Smooth muscle cell (in vitro differentiated cells): ENCODE results near the gene ACP1. TPM values are rescaled to one million over a fixed set of nuclear protein-coding genes. Genes with fewer than 3 reads are reported as not detected.
A peak's percentile ranks its signal among the peaks of the same experiment; 100 is the strongest.

Source experiments
- DNase-seq: peaks from one replicate; lab custom pipeline; 2025; ENCODE audit not compliant: unreplicated experiment; lab: John Stamatoyannopoulos, UW
- H2AFZ ChIP-seq: fragments of 200-600 bp; sonication (generic); 2 replicates; pipeline ENCODE4 v1.6.0; 2016; ENCODE audit warnings: antibody characterized with exemption, low read depth, mild to moderate bottlenecking
- H3F3A ChIP-seq: fragments of 200-600 bp; sonication (generic); 2 replicates; pipeline ENCODE4 v1.6.0; 2017; ENCODE audit warnings: antibody characterized with exemption, low read depth
- H3K27ac ChIP-seq: fragments of 200-600 bp; sonication (generic); 2 replicates; pipeline ENCODE4 v1.5.1; 2016; ENCODE audit warnings: low read depth, mild to moderate bottlenecking
- H3K27me3 ChIP-seq: fragments of 200-600 bp; sonication (generic); 2 replicates; pipeline ENCODE4 v1.6.1; 2016; ENCODE audit warnings: low read depth, mild to moderate bottlenecking
- H3K36me3 ChIP-seq: fragments of 200-600 bp; sonication (generic); 2 replicates; pipeline ENCODE4 v1.5.1; 2016; ENCODE audit warnings: low read depth
- H3K4me1 ChIP-seq: fragments of 200-600 bp; sonication (generic); 2 replicates; pipeline ENCODE4 v1.5.1; 2016; ENCODE audit warnings: low read depth
- H3K4me2 ChIP-seq: fragments of 200-600 bp; sonication (generic); 2 replicates; pipeline ENCODE4 v1.6.0; 2016; ENCODE audit warnings: mild to moderate bottlenecking
- H3K4me3 ChIP-seq: fragments of 200-600 bp; sonication (generic); 2 replicates; pipeline ENCODE4 v1.5.1; 2016; ENCODE audit warnings: mild to moderate bottlenecking
- H3K79me2 ChIP-seq: fragments of 200-600 bp; sonication (generic); 2 replicates; pipeline ENCODE4 v1.6.0; 2016; ENCODE audit warnings: low read depth, mild to moderate bottlenecking
- H3K9ac ChIP-seq: fragments of 200-600 bp; sonication (generic); 2 replicates; pipeline ENCODE4 v1.6.0; 2016; ENCODE audit warnings: low read depth
- H3K9me3 ChIP-seq: fragments of 200-600 bp; sonication (generic); replicated peaks from 2 replicates; pipeline ENCODE4 v1.5.1; 2016; ENCODE audit warnings: low read depth
- H4K20me1 ChIP-seq: fragments of 200-600 bp; sonication (generic); 2 replicates; pipeline ENCODE4 v1.6.0; 2016; ENCODE audit warnings: low read depth
- WGBS: methylation state at CpG from one replicate; pipeline ENCODE4 v1.1.7; 2016; ENCODE audit warnings: low lambda C conversion rate; 5-methylcytosine and 5-hydroxymethylcytosine counted together
- polyA plus RNA-seq: library from polyadenylated mRNA; unstranded; fragments of >200 nt; fragmentation: Nextera tagmentation; extraction: Ambion mirVana; gene quantifications from 2 replicates; pipeline ENCODE4 v1.2.1, GENCODE V29; 2016
- total RNA-seq: library from RNA; depleted of rRNA; stranded (reverse); fragments of >200 nt; gene quantifications from 2 replicates; pipeline ENCODE4 v1.2.3, GENCODE V29; 2014
- TF ChIP-seq, protein P1 (sequence below): fragments of 200-600 bp; sonication (generic); IDR thresholded peaks from 2 replicates; pipeline ENCODE4 v1.5.1; 2017; ENCODE audit warnings: borderline replicate concordance, mild to moderate bottlenecking, antibody characterized with exemption; ENCODE audit not compliant: insufficient read depth, poor library complexity, severe bottlenecking

The ACP1 gene
- total and polyA plus RNA-seq, 2 experiments from 2014 or later: 168 to 182 TPM

DNA sequence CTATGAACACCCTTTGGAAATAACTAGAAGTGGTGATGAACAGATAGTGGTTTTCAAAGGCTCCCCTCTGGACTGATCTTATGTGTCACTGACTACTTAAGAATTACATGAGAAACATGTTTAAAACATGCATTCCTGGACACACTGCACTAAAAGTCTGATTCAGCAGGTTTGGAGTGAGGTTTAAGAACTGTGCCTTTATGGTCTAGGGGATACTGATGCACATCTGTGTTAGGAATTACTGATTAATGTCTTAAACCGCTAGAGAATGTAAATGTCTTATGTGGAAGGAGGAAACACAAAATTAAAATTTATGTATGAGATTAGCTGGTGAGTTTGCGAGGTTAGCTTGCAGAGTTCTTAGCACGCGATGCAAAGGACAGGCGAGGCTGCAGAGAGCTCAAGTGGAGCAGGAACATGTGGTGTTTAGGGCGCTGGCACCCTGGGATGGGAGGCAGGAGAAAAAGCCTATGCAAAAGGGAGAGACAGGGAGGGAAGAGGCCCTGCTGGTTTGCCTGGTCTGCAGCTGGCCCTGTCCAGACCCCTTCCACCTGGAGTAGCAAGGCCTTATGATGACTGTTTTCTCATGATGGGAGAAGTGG is 12.6 kb upstream of the ACP1 start:
- Histone ChIP-seq H3K27me3 (no peaks in the 10 kb centered on the region), H3F3A (peaks cover 5% of the 10 kb centered on the region), H3K9me3 (no peaks in the 10 kb centered on the region), H3K27ac (peak overlapping the region; percentile 35), H3K4me3 (no peak overlapping the region), H3K4me2 (no peak overlapping the region), H3K36me3 (no peaks in the 10 kb centered on the region), H3K79me2 (no peaks in the 10 kb centered on the region), H3K9ac (no peak overlapping the region), H4K20me1 (no peaks in the 10 kb centered on the region), H2AFZ (no peak overlapping the region), H3K4me1 (no peaks in the 10 kb centered on the region)
- WGBS: 55% methylated on average over 6 of the region's 6 CpGs
- TF ChIP-seq, protein P1, sequence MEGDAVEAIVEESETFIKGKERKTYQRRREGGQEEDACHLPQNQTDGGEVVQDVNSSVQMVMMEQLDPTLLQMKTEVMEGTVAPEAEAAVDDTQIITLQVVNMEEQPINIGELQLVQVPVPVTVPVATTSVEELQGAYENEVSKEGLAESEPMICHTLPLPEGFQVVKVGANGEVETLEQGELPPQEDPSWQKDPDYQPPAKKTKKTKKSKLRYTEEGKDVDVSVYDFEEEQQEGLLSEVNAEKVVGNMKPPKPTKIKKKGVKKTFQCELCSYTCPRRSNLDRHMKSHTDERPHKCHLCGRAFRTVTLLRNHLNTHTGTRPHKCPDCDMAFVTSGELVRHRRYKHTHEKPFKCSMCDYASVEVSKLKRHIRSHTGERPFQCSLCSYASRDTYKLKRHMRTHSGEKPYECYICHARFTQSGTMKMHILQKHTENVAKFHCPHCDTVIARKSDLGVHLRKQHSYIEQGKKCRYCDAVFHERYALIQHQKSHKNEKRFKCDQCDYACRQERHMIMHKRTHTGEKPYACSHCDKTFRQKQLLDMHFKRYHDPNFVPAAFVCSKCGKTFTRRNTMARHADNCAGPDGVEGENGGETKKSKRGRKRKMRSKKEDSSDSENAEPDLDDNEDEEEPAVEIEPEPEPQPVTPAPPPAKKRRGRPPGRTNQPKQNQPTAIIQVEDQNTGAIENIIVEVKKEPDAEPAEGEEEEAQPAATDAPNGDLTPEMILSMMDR: no peak
- no peak for DNase-seq

DNA sequence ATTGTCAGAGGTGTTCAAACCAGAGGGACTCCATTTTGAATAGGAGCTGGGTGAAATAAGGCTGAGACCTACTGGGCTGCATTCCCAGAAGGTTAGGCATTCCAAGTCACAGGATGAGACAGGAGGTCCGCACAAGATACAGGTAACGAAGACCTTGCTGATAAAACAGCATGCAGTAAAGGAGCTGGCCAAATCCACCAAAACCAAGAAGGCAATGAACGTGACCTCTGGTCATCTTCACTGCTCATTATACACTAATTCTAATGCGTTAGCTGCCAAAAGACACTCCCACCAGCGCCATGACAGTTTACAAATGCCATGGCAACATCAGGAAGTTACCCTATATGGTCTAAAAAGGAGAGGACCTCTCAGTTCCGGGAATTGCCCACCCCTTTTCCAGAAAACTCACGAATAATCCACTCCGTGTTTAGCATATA is 11.5 kb upstream of the ACP1 start:
- Histone ChIP-seq H3K4me3 (no peak overlapping the region), H3K4me1 (no peaks in the 10 kb centered on the region), H3K27me3 (no peaks in the 10 kb centered on the region), H3F3A (peaks cover 5% of the 10 kb centered on the region), H3K36me3 (no peaks in the 10 kb centered on the region), H2AFZ (no peak overlapping the region), H3K27ac (peak overlapping the region; percentile 25), H3K4me2 (no peak overlapping the region), H3K79me2 (no peaks in the 10 kb centered on the region), H4K20me1 (no peaks in the 10 kb centered on the region), H3K9ac (no peak overlapping the region), H3K9me3 (peaks cover 5% of the 10 kb centered on the region)
- TF ChIP-seq, protein P1: no peak
- no peak for DNase-seq
- WGBS: 94% methylated on average over 8 of the region's 8 CpGs

DNA sequence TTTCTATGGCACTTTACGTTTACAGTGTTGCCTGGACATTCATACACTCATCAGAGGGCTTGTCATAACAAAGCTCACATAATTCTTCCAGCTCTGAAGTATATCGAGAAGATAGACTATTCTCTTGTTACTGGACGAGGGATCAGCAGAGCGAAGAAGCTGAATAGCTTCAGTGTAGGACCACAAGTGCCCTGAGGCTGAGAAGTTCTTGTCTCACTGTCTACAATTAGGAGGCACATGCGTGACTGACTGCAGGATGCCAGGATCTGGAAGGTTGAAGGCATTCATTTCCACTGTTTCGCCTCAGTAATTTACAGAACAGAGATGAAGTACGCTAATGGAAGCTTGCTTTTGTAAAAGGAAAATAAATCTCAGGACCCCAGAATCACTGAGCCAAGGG is 10.5 kb upstream of the ACP1 start:
- no peaks in the 10 kb centered on the region for H4K20me1 ChIP-seq
- peak overlapping the region; percentile 40 for H3K27ac ChIP-seq
- no peak overlapping the region for H3K4me3 ChIP-seq
- no peaks in the 10 kb centered on the region for H3K4me1 ChIP-seq
- DNase-seq: no peak
- H3K27me3 ChIP-seq: no peaks in the 10 kb centered on the region
- no peak overlapping the region for H3K4me2 ChIP-seq
- H3K79me2 ChIP-seq: peaks cover under 1% of the 10 kb centered on the region
- no peak overlapping the region for H3K9ac ChIP-seq
- no peaks in the 10 kb centered on the region for H3K36me3 ChIP-seq
- WGBS: 67% methylated on average over 7 of the region's 7 CpGs
- TF ChIP-seq, protein P1: no peak
- H2AFZ ChIP-seq: no peak overlapping the region
- peaks cover 9% of the 10 kb centered on the region for H3K9me3 ChIP-seq
- peaks cover 5% of the 10 kb centered on the region for H3F3A ChIP-seq

DNA sequence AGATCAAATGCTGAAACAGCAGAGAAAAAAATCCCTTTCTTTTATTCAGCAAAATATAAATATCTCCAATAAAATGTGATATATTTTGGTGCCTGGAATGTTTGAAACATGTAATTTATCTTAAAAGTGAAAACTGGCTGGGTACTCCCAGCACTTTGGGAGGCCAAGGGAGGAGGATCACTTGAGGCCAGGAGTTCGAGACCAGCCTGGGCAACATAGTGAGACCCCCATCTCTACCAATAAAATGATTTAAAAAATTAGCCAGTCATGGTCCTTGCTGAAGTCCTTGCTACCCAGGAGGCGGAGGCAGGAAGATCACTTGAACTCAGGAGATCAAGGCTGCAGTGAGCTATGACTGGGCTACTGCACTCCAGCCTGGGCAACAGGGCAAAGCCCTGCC is 9.6 kb upstream of the ACP1 start:
- peaks cover 5% of the 10 kb centered on the region for H3F3A ChIP-seq
- no peaks in the 10 kb centered on the region for H3K27me3 ChIP-seq
- H3K4me1 ChIP-seq: no peaks in the 10 kb centered on the region
- TF ChIP-seq, protein P1: no peak
- peak overlapping the region; percentile 40 for H3K27ac ChIP-seq
- 93% methylated on average over 2 of the region's 2 CpGs for WGBS
- peaks cover 9% of the 10 kb centered on the region for H3K9me3 ChIP-seq
- no peak overlapping the region for H2AFZ ChIP-seq
- H3K36me3 ChIP-seq: no peaks in the 10 kb centered on the region
- no peaks in the 10 kb centered on the region for H4K20me1 ChIP-seq
- H3K9ac ChIP-seq: no peak overlapping the region
- peaks cover 5% of the 10 kb centered on the region for H3K79me2 ChIP-seq
- DNase-seq: no peak
- no peak overlapping the region for H3K4me3 ChIP-seq
- H3K4me2 ChIP-seq: no peak overlapping the region
